Astrocyte of the spinal cord (primary cell): ENCODE data around the gene CDH15.

Experiments used
- DNase-seq: peaks from one replicate; pipeline ENCODE4 v3.0.0; 2011; ENCODE audit warnings: low read depth, low spot score
- H3K4me3 ChIP-seq: 2 replicates; pipeline ENCODE4 v1.5.1; 2011; ENCODE audit warnings: low read depth, mild to moderate bottlenecking, low read length, moderate library complexity
- CTCF ChIP-seq: IDR thresholded peaks from 2 replicates; pipeline ENCODE4 v1.5.1; 2012; ENCODE audit warnings: low read depth, mild to moderate bottlenecking, low read length, inconsistent platforms
- in situ Hi-C: cut with HindIII; loops from 2 replicates; pipeline ENCODE4 v1.10.0; 2017; ENCODE audit warnings: low sequenced_read_pairs

Gene CDH15

GRCh38 chr16:89177501-89177900, 6.0 kb downstream of the CDH15 start:
- no peak for TF ChIP-seq CTCF
- no peak for DNase-seq
- in situ Hi-C loops, result no loop called here
- no peak overlapping the region for H3K4me3 ChIP-seq

- H3K4me3 ChIP-seq, result no peak overlapping the region
These were observed 7.1 kb downstream of the CDH15 start for GRCh38 chr16:89178453-89179147.

GRCh38 chr16:89179148-89179484, 7.6 kb downstream of the CDH15 start:
- TF ChIP-seq CTCF, result no peak
- H3K4me3 ChIP-seq, result no peak overlapping the region
- no peak for DNase-seq
- in situ Hi-C loops, result no loop called here

More at GRCh38 chr16:89178453-89179147, 7.1 kb downstream of the CDH15 start:
- in situ Hi-C loops, result no loop called here
- TF ChIP-seq CTCF, result no peak
- no peak for DNase-seq

- no peak for DNase-seq
- no peak for TF ChIP-seq CTCF
- no peak overlapping the region for H3K4me3 ChIP-seq
- in situ Hi-C loops, result no loop called here
These were observed 8.2 kb downstream of the CDH15 start for GRCh38 chr16:89179656-89180315.

GRCh38 chr16:89183463-89183862, 11.9 kb downstream of the CDH15 start:
- in situ Hi-C loops, result no loop called here

GRCh38 chr16:89183975-89184676, 12.6 kb downstream of the CDH15 start:
- no peak overlapping the region for H3K4me3 ChIP-seq
- no peak for TF ChIP-seq CTCF
- DNase-seq, result no peak
- in situ Hi-C loops, result no loop called here

More at GRCh38 chr16:89183463-89183862, 11.9 kb downstream of the CDH15 start:
- H3K4me3 ChIP-seq, result no peak overlapping the region
- no peak for DNase-seq
- TF ChIP-seq CTCF, result no peak
